Pancreas (tissue), 10 donors: ENCODE measurements around the gene TFF1. TPM values are rescaled to one million over a fixed set of nuclear protein-coding genes. Genes with fewer than 3 reads are reported as not detected.

ENCODE experiments used
- ATAC-seq, 4 donors: fragments of 200-7000 bp; cut with Tn5 transposase; one replicate each; pipeline versions ENCODE4 v1.8.0 to v1.9.1; 2020; ENCODE audit warnings: mild to moderate bottlenecking in 4 of 4, moderate library complexity in 4 of 4
- DNase-seq, 6 donors: peaks; one replicate each; pipeline ENCODE4 v3.0.0-alpha.2; 2020
- FAIRE-seq: peaks from 2 replicates; lab custom pipeline; 2012; peaks lifted over from hg19 to GRCh38; lab: Jason Lieb, UNC
- H3K27ac ChIP-seq, 4 donors: fragments of 200-600 bp; sonication (generic); 1 replicate in 3 of 4; 2 replicates in 1 of 4; pipeline versions ENCODE4 v1.5.0 to v1.8.0; 2020
- H3K27me3 ChIP-seq, 4 donors: fragments of 200-600 bp; one replicate each; pipeline ENCODE4 v1.8.0; 2021
- H3K36me3 ChIP-seq, 3 donors: fragments of 200-600 bp; sonication (generic) in 1 of 3; one replicate each; pipeline versions ENCODE4 v1.5.0 to v1.8.0; 2020 to 2021
- H3K4me1 ChIP-seq, 3 donors: fragments of 200-600 bp; one replicate each; pipeline ENCODE4 v1.8.0; 2021
- H3K4me3 ChIP-seq, 4 donors: fragments of 200-600 bp; sonication (generic) in 2 of 4; one replicate each; pipeline versions ENCODE4 v1.5.0 to v1.8.0; 2020 to 2021
- H3K9me3 ChIP-seq, 4 donors: fragments of 200-600 bp; one replicate each; pipeline ENCODE4 v1.8.0; 2021
- whole genome bisulfite sequencing, 2 donors: extraction: QIAGEN DNeasy Blood & Tissue Kit; methylation state at CpG; one replicate each; pipeline ENCODE4 v1.1.7; 2013; 5-methylcytosine and 5-hydroxymethylcytosine counted together
- intact Hi-C, 3 donors: fragments of 100-400 bp; cut with DNase I; formaldehyde crosslinking; loops; one replicate each; pipeline versions ENCODE4 v1.11.1 to v1.14.2; 2022
- polyA plus RNA-seq, 2 donors: library from polyadenylated mRNA; stranded (reverse); fragments of 200-250 nt; gene quantifications; one replicate each; pipeline ENCODE4 v1.2.3, GENCODE V29; 2013
- total RNA-seq, 6 donors: library from RNA; stranded (reverse); fragmentation: NEBNext Ultra II Directional in 4 of 6; extraction: Animal tissue kit (Norgen Biotek cat#: 25700) in 4 of 6; gene quantifications; one replicate each; pipeline versions ENCODE4 v1.2.1 to v1.2.4, GENCODE V29; 2021 to 2023
- TF ChIP-seq, protein P1 (sequence below), 4 donors: fragments of 200-600 bp; sonication (generic) in 3 of 4; IDR thresholded peaks; one replicate each; pipeline versions ENCODE4 v1.5.0 to v1.8.0; 2021; ENCODE audit warnings: antibody characterized with exemption in 4 of 4
- donor health status: healthy with polysubstance abuse.
- donor health status: DM: no; HTN: no; CAD: no; lungs with moderate emphysema.
- donor health status: DM: no; HTN: no; CAD: no.
- donor health status: control.
- donor health status: control.
- donor health status: Bipolar disorder and iron deficiency.
- donor health status: DM: yes; HTN: yes; CAD: no.
- donor health status: DM: no; HTN: no; CAD: no.
- donor health status: DM: no; HTN: no; CAD: no.
- donor health status: DM: yes; HTN: yes; CAD: no.

TFF1 gene
- total and polyA plus RNA-seq, 8 donors: 0.80 to 40.6 (median 2.9) TPM; not detected in 1

DNA sequence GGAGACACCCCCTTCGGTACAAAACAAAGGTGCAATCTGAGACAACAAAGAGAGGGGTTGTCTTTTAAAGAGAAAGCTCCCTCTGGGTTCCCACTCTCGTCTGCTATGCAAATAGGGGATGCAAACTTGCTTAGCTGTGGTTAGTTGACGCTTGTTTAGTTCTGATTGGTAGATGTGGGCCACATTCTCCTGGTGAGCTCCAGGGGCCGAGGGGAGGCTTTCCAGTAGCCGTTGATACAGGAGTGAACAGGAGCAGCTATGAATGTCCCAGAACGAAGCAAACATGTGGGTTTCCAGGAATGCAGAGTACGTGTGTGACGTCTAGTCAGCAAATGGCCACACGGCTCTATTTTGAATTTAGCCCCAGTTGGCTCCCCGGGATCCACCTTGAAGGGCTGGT is 30.3 kb downstream of the TFF1 start:
- no peaks in the 10 kb centered on the region for H3K4me1 ChIP-seq
- no peak for ATAC-seq
- H3K27ac ChIP-seq: no peak overlapping the region
- no peak for FAIRE-seq
- intact Hi-C loops: loop anchor here in 1 of 3 donors (10.0 kb wide), 1 partner anchor 109 kb away; no protein-coding TSS in a partner anchor
- H3K27me3 ChIP-seq: no peaks in the 10 kb centered on the region
- TF ChIP-seq, protein P1, sequence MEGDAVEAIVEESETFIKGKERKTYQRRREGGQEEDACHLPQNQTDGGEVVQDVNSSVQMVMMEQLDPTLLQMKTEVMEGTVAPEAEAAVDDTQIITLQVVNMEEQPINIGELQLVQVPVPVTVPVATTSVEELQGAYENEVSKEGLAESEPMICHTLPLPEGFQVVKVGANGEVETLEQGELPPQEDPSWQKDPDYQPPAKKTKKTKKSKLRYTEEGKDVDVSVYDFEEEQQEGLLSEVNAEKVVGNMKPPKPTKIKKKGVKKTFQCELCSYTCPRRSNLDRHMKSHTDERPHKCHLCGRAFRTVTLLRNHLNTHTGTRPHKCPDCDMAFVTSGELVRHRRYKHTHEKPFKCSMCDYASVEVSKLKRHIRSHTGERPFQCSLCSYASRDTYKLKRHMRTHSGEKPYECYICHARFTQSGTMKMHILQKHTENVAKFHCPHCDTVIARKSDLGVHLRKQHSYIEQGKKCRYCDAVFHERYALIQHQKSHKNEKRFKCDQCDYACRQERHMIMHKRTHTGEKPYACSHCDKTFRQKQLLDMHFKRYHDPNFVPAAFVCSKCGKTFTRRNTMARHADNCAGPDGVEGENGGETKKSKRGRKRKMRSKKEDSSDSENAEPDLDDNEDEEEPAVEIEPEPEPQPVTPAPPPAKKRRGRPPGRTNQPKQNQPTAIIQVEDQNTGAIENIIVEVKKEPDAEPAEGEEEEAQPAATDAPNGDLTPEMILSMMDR (IDR thresholded peaks at IDR 0.05): no peak
- DNase-seq: no peak
- no peaks in the 10 kb centered on the region for H3K9me3 ChIP-seq
- no peaks in the 10 kb centered on the region for H3K36me3 ChIP-seq
- 54 to 64% methylated on average over 10 of the region's 10 CpGs for WGBS, 2 donors
- H3K4me3 ChIP-seq: no peak overlapping the region

- TF ChIP-seq, protein P1 (IDR thresholded peaks at IDR 0.05): no peak
- H3K27me3 ChIP-seq: no peaks in the 10 kb centered on the region
- H3K27ac ChIP-seq: no peak overlapping the region
- intact Hi-C loops: loop anchor here in 1 of 3 donors (10.0 kb wide), 1 partner anchor 112 kb away; no protein-coding TSS in a partner anchor
- FAIRE-seq (no peak), DNase-seq (peak in 1 of 6 donors; percentile 4), ATAC-seq (no peak)
- H3K9me3 ChIP-seq: no peaks in the 10 kb centered on the region
- H3K4me1 ChIP-seq: no peaks in the 10 kb centered on the region
- 78 to 82% methylated on average over 5 of the region's 5 CpGs for WGBS, 2 donors
- H3K36me3 ChIP-seq: no peaks in the 10 kb centered on the region
- no peak overlapping the region for H3K4me3 ChIP-seq
Observed at GRCh38 chr21:42332557-42333317, 33.6 kb downstream of the TFF1 start.

- ATAC-seq (no peak), FAIRE-seq (no peak), DNase-seq (no peak)
- Histone ChIP-seq H3K36me3 (no peaks in the 10 kb centered on the region), H3K4me1 (no peaks in the 10 kb centered on the region), H3K9me3 (no peaks in the 10 kb centered on the region), H3K27ac (no peak overlapping the region), H3K27me3 (no peaks in the 10 kb centered on the region), H3K4me3 (no peak overlapping the region)
- intact Hi-C loops: loop anchor here in 1 of 3 donors (10.0 kb wide), 1 partner anchor 113 kb away; no protein-coding TSS in a partner anchor
- TF ChIP-seq, protein P1 (IDR thresholded peaks at IDR 0.05): no peak
Observed at GRCh38 chr21:42331660-42332059, 34.7 kb downstream of the TFF1 start.

GRCh38 chr21:42330380-42331371 is 35.7 kb downstream of the TFF1 start:
- no peaks in the 10 kb centered on the region for H3K4me1 ChIP-seq
- peak in 2 of 4 donors; percentile 47 to 66 for ATAC-seq
- no peak overlapping the region for H3K4me3 ChIP-seq
- DNase-seq: peak in 1 of 6 donors; percentile 5
- intact Hi-C loops: loop anchor here in 1 of 3 donors (10.0 kb wide), 1 partner anchor 114 kb away; no protein-coding TSS in a partner anchor
- 44 to 46% methylated on average over 4 of the region's 4 CpGs for whole genome bisulfite sequencing, 2 donors
- H3K36me3 ChIP-seq: no peaks in the 10 kb centered on the region
- H3K27ac ChIP-seq: no peak overlapping the region
- no peak for FAIRE-seq
- no peaks in the 10 kb centered on the region for H3K9me3 ChIP-seq
- TF ChIP-seq, protein P1 (IDR thresholded peaks at IDR 0.05): no peak
- H3K27me3 ChIP-seq: no peaks in the 10 kb centered on the region
